Putamen (tissue), 1 donor: ENCODE data around the gene MYBPC2.
"Not testable (repeated sequence)": the region's sequence is repeated elsewhere in the genome, so short reads cannot be mapped to it uniquely, and the experiment has no call there.

Experiments
- DNase-seq: peaks from one replicate; pipeline ENCODE4 v3.0.0-alpha.2; 2016; ENCODE audit warnings: low spot score

The MYBPC2 gene

DNA sequence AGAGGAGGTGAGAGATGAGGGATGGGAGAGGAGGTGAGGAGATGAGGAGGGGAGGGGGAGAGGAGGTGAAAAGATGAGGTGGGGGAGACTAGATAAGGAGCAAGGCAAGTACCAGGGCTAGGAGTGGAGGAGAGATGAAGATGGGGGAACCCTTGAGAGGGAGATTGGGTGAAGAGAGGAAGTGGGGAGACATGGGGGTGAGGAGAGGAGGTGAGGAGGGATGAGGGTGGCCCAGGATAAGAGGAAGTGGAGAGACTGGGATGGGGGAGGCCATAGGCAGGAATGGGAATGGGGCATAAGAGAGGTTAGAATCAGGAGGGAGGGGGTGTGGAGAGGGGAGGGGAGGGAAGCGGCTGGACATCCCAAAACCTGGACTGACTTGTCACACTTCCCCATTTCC is 26.9 kb downstream of the MYBPC2 start:
- DNase-seq = no peak

DNA sequence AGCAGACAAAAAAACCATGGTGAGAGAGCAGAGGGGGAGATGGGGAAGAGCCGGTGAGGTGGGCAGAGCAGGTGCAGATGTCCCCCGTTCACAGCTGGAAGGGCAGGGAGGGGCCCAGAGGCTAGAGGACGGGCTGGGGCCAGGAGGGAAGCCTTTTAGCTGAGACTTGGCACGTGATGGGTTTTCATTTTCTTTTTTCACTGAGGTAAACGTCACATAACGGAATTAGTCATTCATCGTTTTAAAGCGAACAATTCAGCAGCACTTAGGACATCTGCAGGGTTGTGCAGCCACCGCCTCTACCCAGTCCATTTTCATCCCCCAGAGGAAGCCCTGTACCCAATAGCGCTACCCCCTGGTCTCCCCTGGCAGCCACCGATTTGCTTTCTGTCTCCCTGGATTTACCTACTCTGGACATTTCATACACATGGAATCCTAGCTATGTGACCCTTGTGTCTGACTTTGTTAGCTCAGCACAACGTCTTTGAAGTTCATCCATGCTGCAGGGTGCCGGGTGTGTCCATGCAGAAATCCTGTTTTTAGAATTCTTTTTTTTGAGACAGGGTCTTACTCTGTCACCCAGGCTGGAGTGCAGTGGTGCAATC is 27.6 kb downstream of the MYBPC2 start:
- no peak for DNase-seq

DNA sequence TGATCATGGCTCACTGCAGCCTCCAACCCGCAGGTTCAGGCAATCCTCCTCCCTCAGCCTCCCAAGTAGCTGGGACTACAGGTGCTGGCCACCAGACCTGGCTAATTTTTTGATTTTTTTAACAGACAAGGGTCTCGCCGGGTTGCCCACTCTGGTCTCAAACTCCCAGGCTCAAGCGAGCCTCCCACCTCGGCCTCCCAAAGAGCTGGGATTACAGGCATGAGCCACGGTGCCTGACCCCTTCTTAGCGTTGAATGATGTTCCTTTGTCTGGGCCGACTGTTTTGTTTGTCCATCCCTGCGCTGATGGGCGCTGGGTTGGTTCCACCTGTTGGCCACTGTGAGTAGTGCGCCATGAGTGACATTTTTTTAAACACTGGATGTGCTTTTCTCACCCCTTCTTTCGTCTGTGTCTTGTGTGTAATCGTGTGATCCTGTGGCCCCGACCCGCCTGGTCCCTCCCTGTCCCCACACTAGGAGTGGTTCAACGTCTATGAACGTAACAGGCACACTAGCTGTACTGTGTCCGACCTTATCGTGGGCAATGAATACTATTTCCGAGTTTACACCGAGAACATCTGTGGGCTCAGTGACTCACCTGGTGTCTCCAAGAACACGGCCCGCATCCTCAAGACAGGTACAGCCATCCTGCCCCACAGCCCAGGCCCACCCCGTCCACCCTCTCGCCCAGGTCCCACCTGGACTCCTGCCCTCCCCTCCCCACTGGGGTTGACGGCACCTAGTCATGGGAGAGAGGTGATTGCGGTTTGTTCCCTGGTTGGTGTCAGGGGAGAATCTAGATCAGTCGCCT is 28.6 kb downstream of the MYBPC2 start:
- peak; percentile 15 for DNase-seq

DNA sequence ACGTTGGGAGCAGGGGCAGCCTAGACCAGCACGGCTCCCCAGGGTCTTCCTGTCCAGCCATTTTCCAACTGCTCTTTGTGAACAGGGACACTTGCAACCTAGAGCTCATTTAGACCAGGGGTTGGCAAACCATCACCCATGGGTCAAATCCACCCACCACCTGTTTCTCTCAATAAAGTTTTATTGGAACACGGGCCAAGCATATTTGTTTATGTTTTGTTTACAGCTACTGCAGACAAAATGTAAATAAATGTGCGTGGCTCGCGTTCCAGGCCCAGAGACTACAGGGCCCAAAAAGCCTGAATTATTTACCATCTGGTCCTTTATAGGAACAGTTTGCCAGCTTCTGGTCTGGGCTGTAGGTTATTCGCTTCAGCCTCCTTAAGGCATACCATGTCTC is 30.3 kb downstream of the MYBPC2 start:
- no peak for DNase-seq

DNA sequence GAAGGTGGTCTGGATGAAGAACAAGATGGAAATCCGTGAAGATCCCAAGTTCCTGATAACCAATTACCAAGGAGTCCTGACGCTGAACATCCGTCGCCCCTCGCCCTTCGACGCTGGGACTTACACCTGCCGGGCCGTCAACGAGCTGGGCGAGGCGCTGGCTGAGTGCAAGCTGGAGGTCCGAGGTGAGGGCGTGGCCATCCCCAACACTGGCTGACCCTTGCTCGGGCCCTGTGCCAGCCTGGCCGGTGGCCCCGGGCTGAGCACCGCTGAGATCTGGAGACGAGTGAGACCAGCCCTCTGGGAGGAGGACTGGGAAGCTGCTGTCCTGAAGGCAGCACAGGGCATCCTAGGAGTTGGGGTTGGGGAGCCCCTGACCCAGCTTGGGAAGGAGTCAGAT is 31.7 kb downstream of the MYBPC2 start:
- no peak for DNase-seq

DNA sequence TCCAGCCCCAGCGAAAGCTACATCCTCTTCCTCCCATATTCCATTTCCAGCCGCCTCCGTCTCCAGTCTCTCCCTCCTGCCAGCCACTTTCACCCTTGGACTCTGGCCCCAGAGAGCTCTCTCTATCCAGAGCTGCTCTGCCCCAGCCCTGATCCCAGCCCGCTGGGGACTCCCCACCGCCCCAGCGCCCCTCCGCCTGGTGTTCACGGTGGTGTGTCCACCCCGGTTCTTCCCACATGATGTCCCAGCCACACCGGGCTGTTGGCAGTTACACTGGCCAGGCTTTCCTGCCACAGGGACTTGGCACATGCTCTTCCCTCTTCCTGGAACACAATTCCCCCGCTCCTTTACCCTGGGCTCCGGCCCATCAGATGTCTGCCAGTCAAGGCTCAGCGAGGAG is 32.3 kb downstream of the MYBPC2 start:
- no peak for DNase-seq

DNA sequence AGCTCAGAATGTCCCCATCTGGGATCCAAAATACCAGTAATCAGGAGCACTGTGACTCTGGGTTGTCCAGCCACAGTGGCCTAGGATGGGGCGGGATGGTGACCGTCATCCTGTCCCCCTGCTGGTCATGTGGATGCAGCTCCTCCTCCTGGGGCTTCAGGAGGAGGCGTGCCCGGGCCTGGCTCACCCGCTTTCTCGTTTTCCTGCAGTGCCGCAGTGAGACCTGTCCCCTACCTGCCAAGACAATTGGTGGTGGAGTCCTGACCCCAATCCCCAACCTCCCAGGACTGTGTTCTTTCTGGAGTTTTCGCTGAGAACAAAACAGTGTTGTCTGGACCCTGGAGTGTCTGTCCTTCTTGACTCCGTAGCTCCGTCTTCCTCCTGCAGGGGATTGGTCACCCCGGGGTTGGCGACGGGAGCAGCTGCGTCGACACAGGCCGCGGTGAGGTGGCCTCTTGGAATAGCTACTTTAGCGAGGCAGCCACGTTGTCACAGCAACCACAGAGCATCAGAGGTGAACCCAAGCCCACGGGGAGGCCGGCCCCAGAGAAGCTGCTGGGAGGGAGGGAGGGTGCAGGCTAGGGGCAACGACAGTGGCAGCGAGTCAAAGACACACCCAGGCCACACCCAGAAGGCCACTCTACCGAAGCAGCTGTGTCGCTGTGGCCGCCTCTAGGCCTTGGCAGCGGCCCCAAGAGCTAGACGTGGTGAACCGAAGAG is 33.5 kb downstream of the MYBPC2 start:
- DNase-seq = no peak

DNA sequence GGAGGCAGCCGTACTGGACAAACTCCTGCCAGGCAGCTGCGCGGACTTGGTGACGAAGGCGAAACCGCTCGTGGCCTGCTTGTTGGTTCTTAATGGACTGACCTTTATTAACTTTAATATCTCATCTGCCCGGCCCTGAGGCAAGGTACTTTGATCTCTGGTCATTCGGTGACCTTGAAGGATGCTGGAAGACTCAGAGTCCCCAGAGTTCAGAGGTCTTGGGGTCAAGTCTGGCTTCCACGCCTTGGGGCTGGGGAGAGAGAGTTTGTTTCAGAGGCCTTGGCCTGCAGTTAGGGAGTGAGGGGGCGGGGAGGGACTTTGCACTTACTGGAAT is 34.0 kb downstream of the MYBPC2 start:
- no peak for DNase-seq

DNA sequence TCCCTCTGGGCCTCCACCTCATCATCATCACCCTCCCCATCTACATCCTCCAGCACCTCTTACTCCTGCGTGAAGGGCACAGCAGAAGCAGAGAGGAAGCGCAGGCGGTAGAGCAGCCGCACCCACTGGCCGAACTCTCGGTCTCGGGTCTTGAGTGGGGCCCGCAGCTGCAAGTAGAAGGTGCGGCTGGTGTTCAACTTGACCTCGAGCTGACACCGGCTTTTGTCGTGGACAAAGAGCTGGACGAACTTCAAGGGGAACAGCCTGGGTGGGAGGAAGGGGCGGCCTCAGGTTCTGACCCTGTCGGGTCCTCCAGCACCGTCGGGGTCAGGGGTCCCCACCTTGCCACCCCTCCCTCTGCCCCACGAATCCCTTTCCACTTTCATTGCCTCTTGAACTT is 34.9 kb downstream of the MYBPC2 start:
- no peak for DNase-seq

DNA sequence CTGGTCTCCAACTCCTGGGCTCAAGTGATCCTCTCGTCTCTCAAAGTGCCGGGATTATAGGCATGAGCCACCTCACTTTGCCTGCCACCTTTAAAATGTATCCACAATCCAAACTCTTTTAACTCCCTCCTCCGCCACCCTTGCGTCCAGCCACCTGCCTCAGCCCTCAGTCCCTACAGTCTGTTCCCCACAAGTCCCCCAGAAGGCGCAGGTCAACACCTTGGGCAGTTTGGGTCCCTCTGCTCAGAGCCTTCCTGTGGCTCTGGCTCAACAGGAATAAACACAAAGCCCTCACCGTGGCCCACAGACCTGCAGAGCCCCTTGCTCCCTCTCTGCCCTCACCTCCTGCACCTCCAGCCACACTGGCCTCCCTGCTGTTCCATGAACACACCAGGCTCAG is 36.1 kb downstream of the MYBPC2 start:
- DNase-seq = no peak

DNA sequence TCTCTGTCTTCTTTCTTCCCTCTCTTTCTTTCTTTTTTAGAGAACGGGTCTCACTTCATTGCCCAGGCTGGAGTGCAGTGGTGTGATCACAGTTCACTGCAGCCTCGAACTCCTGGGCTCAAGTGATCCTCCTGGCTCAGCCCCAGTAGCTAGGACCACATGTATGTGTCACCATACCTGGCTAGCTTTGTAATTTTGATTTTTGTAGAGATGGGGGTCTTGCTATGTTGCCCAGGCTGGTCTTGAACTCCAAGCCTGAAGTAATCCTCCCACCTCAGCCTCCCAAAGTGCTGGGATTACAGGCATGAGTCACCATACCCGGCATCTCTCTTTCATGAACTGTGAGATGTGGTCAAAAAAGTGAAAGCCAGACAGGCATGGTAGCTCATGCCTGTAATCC is 40.6 kb downstream of the MYBPC2 start:
- not testable (repeated sequence) for DNase-seq

DNA sequence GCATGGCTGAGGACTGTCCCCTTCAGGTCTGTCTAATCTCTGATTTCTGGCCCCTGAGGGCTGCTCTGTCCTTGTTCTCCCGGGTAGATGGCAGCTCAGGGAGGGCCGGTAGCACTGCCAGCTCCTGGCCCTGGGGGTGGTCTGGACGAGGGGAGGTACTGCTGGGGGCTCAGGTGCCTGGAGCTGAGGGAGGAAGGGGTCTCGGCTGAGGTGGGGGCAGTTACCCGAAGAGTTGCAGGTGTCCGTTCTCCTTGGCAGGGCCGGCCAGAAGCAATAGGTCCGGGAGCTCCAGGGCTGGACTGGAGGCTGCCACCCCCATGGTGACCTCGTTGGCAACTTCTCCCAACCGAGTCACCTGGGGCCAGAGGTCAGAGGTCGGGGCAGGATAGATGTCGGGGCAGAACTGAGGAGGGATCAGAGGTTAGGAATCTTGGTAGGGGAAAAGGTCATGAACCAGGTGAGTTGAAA is 42.4 kb downstream of the MYBPC2 start:
- DNase-seq = no peak

DNA sequence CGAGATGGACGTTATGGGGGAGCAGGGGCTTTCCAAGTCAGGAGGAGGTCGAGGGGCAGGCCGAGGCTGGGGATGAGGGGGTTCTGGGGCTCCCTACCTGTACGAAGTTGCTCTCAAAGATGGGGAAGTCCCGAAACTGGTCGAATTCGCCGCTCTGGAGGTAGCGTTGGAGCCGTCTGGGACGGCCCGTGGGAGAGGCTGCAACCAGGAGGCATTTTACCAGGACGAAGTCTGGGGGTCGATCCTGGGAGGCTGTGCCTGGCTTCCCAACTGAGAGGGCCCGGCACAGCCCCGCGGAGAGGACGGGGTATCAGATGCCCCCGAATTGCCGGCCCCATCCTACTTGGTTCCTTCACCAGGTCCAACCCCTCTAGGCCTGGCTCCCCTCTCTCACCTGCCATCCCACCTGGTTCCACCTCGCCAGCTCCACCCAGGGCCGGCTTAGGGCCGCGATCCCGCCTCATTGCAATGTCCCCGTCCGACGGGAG is 43.1 kb downstream of the MYBPC2 start:
- no peak for DNase-seq

DNA sequence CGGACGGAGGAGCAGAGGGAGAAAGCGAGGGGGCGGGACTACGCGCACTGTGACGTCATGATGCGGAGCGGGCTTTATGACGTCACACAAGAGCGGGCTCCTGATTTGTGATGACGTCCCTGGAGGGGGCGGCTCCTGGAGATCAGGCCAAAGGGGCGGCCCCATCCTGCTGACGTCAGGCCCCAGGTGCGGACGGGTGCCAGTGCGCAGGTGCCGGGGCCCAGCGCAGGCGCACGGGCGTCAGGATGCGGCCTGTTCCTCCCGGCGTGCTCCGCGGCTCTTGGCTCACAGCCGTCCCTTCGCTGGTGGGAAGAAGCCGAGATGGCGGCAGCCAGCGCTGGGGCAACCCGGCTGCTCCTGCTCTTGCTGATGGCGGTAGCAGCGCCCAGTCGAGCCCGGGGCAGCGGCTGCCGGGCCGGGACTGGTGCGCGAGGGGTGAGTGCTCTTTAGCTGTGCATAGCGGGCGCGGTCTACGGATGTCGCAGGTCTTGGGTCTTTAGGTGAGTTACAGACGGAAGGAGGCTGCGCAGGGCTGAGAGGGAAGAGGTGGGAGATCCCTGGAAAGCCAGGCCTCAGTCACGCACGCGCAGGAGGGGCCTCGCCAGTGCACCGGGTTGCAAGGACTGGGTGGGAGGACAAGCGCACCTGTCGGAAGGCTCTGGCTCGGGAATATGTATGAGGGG is 43.7 kb downstream of the MYBPC2 start, which contains the start of the genes EMC10 and GARIN5A:
EMC10 (plus strand) TSS at position 284 of the 683 bp plus-strand sequence; CDS start at position 322, 38 bp downstream.
GARIN5A (minus strand) TSS at position 625 of the 683 bp plus-strand sequence; CDS start at position 165, 460 bp downstream.
- DNase-seq = peak; percentile 89

DNA sequence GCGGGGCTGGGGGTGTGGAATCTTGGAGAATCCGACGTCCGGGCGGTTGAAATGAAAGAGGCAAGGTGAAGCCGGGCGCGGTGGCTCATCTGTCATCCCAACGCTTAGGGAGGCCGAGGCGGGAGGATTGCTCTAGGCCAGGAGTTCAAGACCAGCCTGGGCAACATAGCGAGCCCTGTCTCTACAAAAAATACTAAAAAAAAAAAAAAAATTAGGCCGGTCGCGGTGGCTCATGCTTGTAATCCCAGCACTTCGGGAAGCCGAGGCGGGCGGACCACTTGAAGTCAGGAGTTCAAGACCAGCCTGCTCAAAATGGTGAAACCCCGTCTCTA is 44.2 kb downstream of the MYBPC2 start:
- DNase-seq = no peak

DNA sequence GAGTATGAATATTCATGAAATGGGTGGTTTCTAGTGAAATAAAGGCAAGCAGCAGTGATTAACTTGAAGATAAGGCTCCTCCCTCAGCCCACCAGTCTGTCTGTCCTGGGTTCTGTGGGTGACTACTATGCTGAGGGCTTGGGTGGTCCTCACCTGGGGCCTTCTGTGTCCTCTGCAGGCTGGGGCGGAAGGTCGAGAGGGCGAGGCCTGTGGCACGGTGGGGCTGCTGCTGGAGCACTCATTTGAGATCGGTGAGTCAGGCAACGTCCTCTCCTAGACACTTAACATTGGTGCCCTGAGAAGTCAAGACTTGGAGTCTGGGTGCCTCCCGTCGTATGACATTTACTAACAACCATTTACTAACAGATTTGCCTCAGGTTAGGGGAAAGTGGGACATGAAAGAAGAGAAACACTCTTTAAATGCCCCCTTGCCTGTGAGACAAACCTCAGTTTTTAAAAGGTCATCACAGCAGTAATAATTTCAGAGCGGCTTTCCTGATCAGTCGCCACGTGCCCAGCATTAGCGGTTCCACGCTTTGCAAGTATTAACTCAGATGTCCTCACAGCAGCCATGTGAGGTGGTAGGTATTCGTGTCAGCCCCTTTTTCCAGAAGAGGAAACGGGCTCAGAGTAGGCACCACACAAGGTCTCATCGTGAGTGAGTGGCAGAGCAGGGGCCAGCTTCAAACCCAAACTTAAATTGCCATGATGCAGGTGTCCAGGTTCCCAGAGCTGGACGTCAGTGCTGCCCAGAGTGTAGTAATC is 45.2 kb downstream of the MYBPC2 start:
- no peak for DNase-seq

DNA sequence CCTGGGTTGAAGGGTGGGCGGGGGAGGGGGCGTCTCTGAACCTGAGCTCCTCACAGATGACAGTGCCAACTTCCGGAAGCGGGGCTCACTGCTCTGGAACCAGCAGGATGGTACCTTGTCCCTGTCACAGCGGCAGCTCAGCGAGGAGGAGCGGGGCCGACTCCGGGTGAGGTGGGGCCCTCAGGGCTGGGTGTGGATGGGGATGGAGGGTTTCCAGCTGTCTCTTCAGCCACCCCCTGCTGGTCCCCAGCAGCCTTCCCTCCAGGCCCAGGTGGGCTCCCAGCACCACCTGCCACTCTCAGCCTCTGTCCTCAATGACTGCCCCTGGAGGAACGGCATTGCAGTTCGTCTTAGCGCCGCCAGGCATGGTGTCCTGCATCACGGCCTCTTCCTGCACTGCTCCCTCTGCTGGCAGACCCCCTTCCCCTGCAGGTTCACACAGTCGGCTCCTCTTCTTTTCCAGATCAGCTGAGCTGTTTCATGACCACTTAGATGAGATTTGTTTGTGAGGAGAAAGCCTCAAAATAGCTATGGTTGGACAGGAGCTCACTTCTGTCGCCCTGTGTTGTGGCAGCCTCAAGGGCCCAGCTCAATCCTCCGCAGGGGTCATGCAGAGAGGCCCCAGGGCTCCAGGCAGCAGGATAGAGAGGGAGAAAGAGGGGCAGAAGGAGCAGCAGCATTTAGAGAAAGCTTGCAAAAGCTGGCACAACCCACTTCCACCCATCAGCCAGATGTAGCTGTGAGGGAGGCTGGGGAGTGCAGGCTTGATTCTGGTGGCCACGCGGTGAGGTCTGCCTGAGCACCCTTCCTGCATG is 46.4 kb downstream of the MYBPC2 start:
- DNase-seq = no peak

DNA sequence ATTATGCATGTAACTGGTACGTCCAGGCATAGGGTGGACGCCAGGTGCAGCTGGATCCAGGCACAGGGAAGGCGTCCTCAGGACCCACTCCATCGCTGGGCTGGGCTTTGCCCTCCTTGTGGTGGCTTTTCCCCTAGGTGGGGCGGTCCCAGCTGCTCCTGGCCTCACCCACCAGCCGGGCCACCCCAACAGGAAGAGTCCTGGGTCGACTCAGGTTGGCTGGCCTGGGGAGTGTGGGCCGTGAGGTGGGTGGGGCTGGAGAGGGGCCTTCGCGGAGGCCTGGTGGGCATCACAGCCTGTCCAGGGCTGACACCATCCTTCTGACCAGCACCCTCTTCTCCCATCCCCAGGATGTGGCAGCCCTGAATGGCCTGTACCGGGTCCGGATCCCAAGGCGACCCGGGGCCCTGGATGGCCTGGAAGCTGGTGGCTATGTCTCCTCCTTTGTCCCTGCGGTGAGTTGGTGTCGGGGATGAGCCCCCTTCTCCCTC is 47.1 kb downstream of the MYBPC2 start:
- no peak for DNase-seq

DNA sequence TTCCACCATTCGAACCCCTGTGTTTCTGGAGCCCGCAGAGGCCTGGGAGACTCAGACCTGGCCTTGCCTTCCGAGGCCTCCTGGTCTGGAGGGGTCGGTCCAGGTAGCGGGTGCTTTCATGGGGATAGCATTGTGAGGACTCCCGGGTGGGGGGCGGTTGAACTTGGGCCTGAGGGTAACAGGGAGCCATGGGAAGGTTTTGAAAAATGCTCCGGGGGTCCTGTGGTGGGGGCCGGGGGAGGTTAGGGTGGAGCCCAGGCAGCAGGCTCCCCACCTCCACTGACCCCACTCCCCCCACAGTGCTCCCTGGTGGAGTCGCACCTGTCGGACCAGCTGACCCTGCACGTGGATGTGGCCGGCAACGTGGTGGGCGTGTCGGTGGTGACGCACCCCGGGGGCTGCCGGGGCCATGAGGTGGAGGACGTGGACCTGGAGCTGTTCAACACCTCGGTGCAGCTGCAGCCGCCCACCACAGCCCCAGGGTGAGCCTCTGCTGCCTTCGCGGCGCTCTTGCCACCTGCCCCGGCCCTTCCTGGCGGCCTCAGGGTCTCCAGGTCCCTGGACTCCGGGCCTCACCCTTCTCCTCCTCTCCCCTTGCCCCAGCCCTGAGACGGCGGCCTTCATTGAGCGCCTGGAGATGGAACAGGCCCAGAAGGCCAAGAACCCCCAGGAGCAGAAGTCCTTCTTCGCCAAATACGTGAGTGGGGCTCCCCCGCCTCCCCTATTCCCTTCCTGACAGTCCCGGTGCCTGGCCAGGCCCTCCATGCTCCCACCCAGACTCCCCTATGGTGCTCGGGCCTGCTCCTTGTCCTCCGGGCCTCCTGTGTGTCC is 47.8 kb downstream of the MYBPC2 start:
- DNase-seq = no peak
